Neuron (in vitro differentiated cells): Measurements from ENCODE around the gene SYMPK.

Experiments
- H2AFZ ChIP-seq: one replicate; pipeline ENCODE4 v1.6.1; 2013; ENCODE audit warnings: low read depth, mild to moderate bottlenecking, inconsistent platforms, low read length, moderate library complexity
- H3K27me3 ChIP-seq: one replicate; pipeline ENCODE4 v1.6.1; 2013; ENCODE audit warnings: low read length; ENCODE audit not compliant: insufficient read depth
- H3K36me3 ChIP-seq: one replicate; pipeline ENCODE4 v1.6.1; 2013; ENCODE audit warnings: low read length; ENCODE audit not compliant: insufficient read depth
- H3K4me1 ChIP-seq: one replicate; pipeline ENCODE4 v1.6.1; 2013; ENCODE audit warnings: low read length; ENCODE audit not compliant: insufficient read depth
- H3K4me3 ChIP-seq: 2 replicates; pipeline ENCODE4 v1.5.1; 2013; ENCODE audit warnings: mild to moderate bottlenecking, low read length, moderate library complexity
- H3K9me3 ChIP-seq: one replicate; pipeline ENCODE4 v1.6.1; 2013; ENCODE audit warnings: low read length

The SYMPK gene

GRCh38 chr19:45882652-45883585 is 20.0 kb upstream of the SYMPK start:
- Histone ChIP-seq H3K27me3 (no peaks in the 10 kb centered on the region), H3K9me3 (no peaks in the 10 kb centered on the region), H3K4me1 (peaks cover 20% of the 10 kb centered on the region), H3K36me3 (peaks cover 16% of the 10 kb centered on the region), H3K4me3 (no peak overlapping the region), H2AFZ (no peak overlapping the region)

- Histone ChIP-seq H3K4me3 (no peak overlapping the region), H3K27me3 (no peaks in the 10 kb centered on the region), H2AFZ (no peak overlapping the region)
Measured at GRCh38 chr19:45881909-45882528, 19.1 kb upstream of the SYMPK start.

DNA sequence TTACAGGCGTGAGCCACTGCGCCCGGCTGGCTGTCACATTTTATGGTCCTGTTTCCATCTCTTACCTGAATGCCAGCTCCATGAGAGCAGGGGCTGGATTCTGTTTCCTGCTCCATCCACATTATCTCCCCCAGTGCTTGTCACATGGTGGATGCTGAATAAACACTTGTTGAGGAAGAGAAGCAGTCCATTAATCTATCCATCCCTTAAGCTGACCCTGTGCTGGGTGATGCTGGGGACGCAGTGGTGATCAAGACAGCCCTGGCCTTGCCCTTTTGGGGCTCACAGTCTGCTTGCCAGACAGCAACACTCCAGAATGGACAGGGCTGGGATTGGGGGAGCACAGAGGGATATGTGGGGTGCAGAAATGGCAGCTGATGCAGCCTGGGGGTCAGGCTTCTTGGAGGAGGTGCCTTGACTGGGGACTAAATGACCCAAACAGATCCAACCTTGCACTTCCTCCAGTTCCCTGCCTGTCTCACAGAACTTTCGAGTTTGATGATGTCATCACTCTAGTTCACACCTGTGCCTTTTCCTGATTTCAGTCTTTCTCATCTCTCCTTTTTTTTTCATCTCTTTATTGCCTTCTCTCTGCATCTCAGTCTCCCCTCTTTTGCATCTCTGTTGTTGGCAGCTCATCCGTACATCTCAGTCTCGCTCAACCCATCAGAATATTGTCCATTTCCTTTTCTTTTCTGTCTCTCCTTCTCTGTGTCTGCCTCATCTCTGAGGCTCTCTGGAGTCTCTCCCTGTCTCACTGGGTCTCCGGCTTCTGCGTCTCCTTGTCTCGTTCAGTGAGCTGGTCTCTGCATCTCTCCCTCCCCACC is 18.3 kb upstream of the SYMPK start:
- H3K27me3 ChIP-seq: no peaks in the 10 kb centered on the region
- H3K4me1 ChIP-seq: peaks cover 22% of the 10 kb centered on the region

More at GRCh38 chr19:45881909-45882528, 19.1 kb upstream of the SYMPK start:
- H3K36me3 ChIP-seq: peaks cover 16% of the 10 kb centered on the region
- H3K9me3 ChIP-seq: no peaks in the 10 kb centered on the region
- peaks cover 19% of the 10 kb centered on the region for H3K4me1 ChIP-seq

GRCh38 chr19:45879971-45880370 is 17.0 kb upstream of the SYMPK start:
- Histone ChIP-seq H3K4me1 (peaks cover 18% of the 10 kb centered on the region), H3K4me3 (no peak overlapping the region), H3K27me3 (no peaks in the 10 kb centered on the region), H3K36me3 (peaks cover 16% of the 10 kb centered on the region), H3K9me3 (no peaks in the 10 kb centered on the region), H2AFZ (no peak overlapping the region)

More for the DNA sequence above, 18.3 kb upstream of the SYMPK start:
- Histone ChIP-seq H3K9me3 (no peaks in the 10 kb centered on the region), H3K4me3 (no peak overlapping the region), H2AFZ (no peak overlapping the region), H3K36me3 (peaks cover 16% of the 10 kb centered on the region)

DNA sequence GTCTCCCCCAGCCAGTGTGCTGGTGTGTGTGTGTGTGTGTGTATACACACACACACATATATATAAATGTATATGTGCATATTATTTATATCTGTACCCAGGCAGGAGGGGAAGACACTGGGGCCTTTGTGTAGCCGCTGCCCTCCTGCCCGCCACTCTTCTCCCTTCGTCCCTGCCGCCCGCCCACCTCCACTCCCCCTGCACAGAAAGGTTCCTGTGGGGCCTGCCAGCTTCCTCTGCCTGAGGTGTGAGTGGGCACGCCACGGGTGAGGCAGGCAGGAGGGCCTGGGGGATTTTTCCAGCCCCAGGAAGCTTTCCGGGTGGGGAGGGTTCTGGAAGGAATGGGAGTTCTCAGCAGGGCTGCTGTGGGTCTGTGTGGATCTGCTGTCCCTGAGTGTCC is 16.1 kb upstream of the SYMPK start:
- Histone ChIP-seq H3K36me3 (peaks cover 8% of the 10 kb centered on the region), H3K9me3 (no peaks in the 10 kb centered on the region), H3K27me3 (no peaks in the 10 kb centered on the region), H3K4me1 (peaks cover 15% of the 10 kb centered on the region), H2AFZ (no peak overlapping the region), H3K4me3 (no peak overlapping the region)

DNA sequence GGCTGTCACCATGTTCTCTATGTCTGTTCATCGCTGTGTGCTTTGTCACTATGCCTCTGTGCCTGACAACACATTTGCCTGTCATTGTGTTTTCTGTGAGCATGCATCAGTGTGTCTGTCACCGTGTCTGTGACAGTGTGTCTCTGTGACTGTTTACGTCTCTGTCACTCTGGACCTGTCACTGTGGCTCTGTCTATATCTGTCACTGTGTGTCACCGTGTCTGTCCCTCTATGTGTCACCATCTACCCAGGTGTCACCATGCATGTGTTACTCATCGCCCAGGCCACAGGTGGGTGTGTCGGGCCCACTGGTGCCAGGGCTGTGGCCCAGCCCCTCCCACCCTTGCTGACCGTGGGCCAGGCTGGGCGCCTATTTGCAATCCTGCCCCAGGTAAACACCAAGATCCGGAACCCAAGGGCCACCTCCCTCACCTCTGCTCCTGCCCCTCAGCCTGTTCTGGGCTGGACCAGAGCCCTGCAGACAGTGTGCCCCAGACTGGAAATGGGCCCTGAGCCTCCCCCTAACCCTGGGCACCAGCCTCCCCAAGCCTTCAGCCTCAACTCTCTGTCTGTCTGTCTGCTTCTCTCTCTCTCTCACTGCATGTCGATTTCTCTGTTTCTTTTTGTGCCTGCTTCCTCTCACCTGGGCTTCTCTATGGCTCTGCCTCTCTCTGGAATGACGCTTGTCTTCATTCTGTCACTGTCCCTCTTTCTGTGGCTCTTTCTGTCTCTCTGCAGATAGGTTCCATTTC is 15.3 kb upstream of the SYMPK start:
- Histone ChIP-seq H3K9me3 (no peaks in the 10 kb centered on the region), H3K27me3 (no peaks in the 10 kb centered on the region), H3K4me3 (no peak overlapping the region), H3K36me3 (peaks cover 3% of the 10 kb centered on the region), H3K4me1 (peaks cover 14% of the 10 kb centered on the region), H2AFZ (no peak overlapping the region)

GRCh38 chr19:45876411-45877197 is 13.7 kb upstream of the SYMPK start:
- peaks cover 14% of the 10 kb centered on the region for H3K4me1 ChIP-seq
- peak overlapping the region; percentile 88 for H2AFZ ChIP-seq
- no peak overlapping the region for H3K4me3 ChIP-seq
- no peaks in the 10 kb centered on the region for H3K36me3 ChIP-seq
- H3K27me3 ChIP-seq: no peaks in the 10 kb centered on the region
- H3K9me3 ChIP-seq: no peaks in the 10 kb centered on the region

DNA sequence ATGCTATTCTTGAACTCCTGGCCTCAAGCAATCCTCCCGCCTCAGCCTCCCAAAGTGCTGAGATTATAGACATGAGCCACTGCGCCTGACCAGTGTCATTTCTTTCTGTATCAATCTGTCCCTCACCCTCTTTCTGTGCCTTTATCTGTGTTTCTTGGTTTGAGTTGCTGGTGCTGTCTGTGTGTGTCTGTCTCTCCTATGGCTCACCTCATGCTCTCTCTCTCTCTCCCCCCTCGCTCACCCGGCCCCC is 13.1 kb upstream of the SYMPK start:
- H3K9me3 ChIP-seq: no peaks in the 10 kb centered on the region
- H3K4me3 ChIP-seq: no peak overlapping the region
- H2AFZ ChIP-seq: peak overlapping the region; percentile 88
- no peaks in the 10 kb centered on the region for H3K27me3 ChIP-seq
- peaks cover 14% of the 10 kb centered on the region for H3K4me1 ChIP-seq
- no peaks in the 10 kb centered on the region for H3K36me3 ChIP-seq

- no peaks in the 10 kb centered on the region for H3K9me3 ChIP-seq
- peaks cover 14% of the 10 kb centered on the region for H3K4me1 ChIP-seq
- H3K4me3 ChIP-seq: no peak overlapping the region
- H3K36me3 ChIP-seq: no peaks in the 10 kb centered on the region
- no peak overlapping the region for H2AFZ ChIP-seq
- H3K27me3 ChIP-seq: no peaks in the 10 kb centered on the region
Measured at GRCh38 chr19:45874620-45874966, 11.6 kb upstream of the SYMPK start.

- H3K4me1 ChIP-seq: peaks cover 14% of the 10 kb centered on the region
- H3K36me3 ChIP-seq: no peaks in the 10 kb centered on the region
- no peak overlapping the region for H2AFZ ChIP-seq
- no peaks in the 10 kb centered on the region for H3K27me3 ChIP-seq
- H3K9me3 ChIP-seq: no peaks in the 10 kb centered on the region
- H3K4me3 ChIP-seq: no peak overlapping the region
Measured at GRCh38 chr19:45873219-45873772, 10.3 kb upstream of the SYMPK start.

DNA sequence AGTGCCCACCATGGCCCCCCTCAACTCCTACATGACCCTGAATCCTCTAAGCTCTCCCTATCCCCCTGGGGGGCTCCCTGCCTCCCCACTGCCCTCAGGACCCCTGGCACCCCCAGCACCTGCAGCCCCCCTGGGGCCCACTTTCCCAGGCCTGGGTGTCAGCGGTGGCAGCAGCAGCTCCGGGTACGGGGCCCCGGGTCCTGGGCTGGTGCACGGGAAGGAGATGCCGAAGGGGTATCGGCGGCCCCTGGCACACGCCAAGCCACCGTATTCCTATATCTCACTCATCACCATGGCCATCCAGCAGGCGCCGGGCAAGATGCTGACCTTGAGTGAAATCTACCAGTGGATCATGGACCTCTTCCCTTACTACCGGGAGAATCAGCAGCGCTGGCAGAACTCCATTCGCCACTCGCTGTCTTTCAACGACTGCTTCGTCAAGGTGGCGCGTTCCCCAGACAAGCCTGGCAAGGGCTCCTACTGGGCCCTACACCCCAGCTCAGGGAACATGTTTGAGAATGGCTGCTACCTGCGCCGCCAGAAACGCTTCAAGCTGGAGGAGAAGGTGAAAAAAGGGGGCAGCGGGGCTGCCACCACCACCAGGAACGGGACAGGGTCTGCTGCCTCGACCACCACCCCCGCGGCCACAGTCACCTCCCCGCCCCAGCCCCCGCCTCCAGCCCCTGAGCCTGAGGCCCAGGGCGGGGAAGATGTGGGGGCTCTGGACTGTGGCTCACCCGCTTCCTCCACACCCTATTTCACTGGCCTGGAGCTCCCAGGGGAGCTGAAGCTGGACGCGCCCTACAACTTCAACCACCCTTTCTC is 9.4 kb upstream of the SYMPK start:
- Histone ChIP-seq H3K4me3 (no peak overlapping the region), H3K9me3 (no peaks in the 10 kb centered on the region), H3K36me3 (no peaks in the 10 kb centered on the region), H3K4me1 (peaks cover 14% of the 10 kb centered on the region), H2AFZ (no peak overlapping the region), H3K27me3 (no peaks in the 10 kb centered on the region)
